Forelimb muscle (tissue), 1 donor: ENCODE data around the gene FILIP1L. TPM values are rescaled to one million over a fixed set of nuclear protein-coding genes. Genes with fewer than 3 reads are reported as not detected.

Experiments used
- DNase-seq: peaks from one replicate; pipeline ENCODE4 v3.0.0-alpha.2; 2013; ENCODE audit warnings: low read depth
- polyA plus RNA-seq: library from polyadenylated mRNA; unstranded; fragments of 120-200 nt; gene quantifications from one replicate; pipeline ENCODE4 v1.2.1, GENCODE V29; 2013; ENCODE audit not compliant: insufficient read length

The FILIP1L gene
- polyA plus RNA-seq, 1 donor, result 50.9 TPM

DNA sequence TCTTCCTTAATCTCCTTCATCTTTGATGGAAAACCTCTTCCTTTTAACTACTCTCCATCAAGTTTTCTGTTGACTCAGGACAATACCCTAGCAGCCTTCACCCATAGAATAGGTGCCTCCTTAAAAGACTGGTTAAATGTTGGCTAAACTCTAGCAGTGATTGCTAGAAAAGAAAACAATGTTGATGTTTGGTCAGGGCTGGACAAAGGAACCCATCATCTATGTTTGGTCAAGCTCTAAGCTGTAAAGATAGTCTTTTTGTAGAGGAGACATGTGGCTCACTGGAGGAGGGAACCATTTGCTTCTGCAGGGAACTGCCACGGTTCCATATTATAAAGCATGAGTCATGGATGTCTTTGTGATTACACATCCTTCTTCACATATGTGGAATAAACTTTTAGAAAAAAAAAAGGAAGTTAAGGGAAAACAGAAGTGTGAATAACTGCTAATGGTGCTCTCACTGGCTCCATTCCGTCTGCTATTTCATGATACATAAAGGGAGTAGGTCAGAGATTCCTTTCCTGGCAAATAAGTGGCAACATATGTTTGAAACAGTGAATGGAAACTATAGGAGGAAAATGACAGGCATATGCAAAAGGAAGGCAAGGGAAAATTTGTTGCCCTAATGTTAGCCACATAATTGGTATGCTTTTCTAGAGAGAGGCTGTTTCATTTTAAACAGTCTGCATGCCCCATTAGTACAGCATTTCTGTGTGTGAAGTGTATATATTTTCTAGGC is 218.4 kb downstream of the FILIP1L start:
- DNase-seq, result no peak

DNA sequence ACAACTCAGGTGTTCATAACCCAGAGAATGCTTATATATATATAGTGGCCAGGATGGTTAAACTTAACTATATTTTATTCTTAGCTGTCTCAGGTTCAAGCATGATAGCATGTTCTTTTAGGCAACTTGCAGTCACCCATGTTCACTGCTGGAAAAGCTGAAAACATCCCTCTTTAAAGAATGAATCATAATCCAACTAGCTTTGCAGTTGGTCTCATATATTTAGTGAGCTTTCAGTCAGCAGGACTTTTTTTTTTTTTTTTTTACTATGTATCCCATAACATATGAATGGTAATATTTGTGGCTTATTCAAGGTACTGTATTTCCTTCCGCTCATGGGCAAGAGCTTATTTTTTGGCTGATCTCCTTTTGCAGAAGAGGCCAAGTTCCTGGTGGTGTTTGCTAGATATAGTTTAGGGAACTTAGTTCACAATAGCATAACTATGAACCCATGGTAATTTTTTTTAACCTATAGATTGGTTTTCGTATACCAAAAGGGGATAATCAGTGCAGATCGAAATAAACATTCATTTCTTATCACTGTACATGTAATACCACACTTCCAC is 219.1 kb downstream of the FILIP1L start:
- no peak for DNase-seq

DNA sequence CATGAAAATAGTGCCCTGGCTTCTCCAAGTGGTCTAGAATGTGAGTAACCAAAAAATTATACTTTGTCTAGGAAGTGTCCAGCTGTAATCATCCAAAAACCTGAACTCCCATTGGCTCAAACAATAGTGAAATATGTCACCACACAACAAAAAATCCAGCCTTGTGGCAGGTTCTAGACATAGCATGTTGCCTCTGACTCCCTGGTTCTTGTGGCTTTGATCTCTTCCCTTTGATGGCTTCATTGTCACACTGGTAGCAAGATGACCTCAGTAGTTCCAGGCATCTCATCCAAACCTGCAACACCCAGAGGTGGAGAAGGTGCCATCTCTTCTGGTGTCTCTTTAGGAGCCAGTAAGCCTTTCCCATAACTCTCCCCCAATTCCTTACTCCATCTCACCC is 222.0 kb downstream of the FILIP1L start:
- no peak for DNase-seq

- DNase-seq, result no peak
These were observed 222.6 kb downstream of the FILIP1L start for GRCh38 chr3:99891610-99892285.

DNA sequence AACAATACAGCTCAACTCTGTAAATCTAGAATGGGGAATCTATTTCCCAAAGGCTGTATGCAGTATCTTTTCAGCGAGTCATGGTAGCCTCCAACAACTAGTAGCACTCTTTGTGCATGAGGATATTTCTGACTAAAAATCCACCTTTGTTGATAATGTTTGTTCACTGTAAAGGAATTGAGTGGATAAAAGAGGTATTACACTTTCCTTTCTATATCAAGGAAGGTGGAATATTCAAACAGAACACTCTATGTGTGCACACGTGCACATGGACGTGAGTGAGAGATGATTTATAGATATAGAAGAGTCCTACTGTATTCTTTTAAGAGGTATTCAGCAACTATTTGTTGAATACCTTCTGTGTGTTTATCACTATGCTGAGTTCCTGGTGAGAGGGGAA is 228.4 kb downstream of the FILIP1L start:
- DNase-seq, result no peak

GRCh38 chr3:99885085-99885484 is 229.2 kb downstream of the FILIP1L start:
- DNase-seq, result no peak

- no peak for DNase-seq
These were observed 229.8 kb downstream of the FILIP1L start for GRCh38 chr3:99884484-99884883.

DNA sequence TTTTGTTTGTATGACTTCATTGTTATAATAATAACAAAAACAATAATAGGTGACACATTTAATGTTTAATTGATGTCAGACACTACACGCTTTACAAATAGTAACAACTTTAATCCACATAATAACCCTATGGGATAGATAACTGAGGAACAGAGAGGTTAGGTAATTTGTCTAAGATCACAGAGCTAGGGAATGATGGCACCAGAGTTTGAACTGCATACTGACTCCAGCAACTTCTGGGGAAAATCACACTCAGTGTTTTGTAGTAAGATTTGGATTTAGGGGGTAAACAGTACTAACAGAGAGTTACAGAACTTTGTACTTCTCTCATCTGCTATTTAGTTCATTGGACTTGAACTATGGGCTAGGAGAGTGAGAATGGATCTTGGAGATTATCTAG is 230.6 kb downstream of the FILIP1L start:
- DNase-seq, result no peak

DNA sequence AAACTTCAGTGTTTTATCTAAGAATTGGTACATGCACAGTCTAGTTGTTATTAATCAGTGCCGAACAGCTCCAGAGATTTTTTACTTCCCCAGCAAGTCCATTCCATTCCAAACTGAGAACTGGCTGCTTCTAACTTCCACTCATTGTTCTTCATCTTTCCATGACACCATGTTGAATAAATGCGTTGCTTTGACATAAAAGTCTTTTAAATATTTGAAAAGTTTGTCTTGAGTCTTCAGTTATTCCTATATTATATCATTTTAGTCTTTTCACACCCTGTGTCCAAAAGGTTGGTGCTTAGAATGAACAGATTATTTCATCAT is 231.2 kb downstream of the FILIP1L start:
- no peak for DNase-seq

- no peak for DNase-seq
These were observed 231.7 kb downstream of the FILIP1L start for GRCh38 chr3:99882436-99883137.

DNA sequence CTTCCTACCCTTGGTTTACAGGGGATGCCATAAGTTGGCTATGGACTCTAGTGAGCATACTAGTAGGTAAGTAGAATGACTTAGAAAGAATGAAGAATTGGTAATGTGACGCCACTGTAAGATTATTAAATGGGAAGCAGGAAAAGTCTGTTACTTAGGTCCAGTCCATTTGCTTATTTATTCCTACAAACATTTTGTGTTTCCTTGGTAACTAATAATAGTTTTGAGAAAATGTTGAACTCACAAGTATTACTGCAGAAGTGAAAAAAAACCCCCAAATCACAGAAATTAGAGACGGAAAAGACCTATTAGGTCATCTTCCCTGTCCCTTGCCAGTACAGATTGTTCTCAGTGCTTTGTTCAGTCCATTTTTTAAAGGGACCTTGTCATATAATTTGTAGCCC is 233.2 kb downstream of the FILIP1L start:
- peak; percentile 84 for DNase-seq

GRCh38 chr3:99879275-99879674 is 235.0 kb downstream of the FILIP1L start:
- DNase-seq, result no peak

DNA sequence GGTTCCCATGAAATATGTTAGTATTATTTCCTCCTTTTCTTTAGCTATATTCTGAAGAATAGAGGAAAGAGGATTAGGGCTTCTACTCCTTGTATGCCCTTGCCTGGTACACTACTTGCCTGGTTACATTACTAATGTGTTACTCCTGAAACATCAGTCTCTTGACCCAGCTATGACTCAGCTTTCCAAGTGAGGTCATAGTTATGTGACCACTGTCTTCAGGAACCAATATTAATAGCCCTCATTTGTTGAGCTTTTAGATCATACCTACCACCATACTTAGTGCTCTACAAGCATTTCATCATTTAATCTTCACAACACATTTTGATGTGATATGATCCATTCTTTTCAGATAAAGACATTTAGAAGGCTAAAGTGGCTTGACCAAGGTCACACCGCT is 236.3 kb downstream of the FILIP1L start:
- no peak for DNase-seq

- DNase-seq, result no peak
These were observed 237.2 kb downstream of the FILIP1L start for GRCh38 chr3:99877031-99877579.

- DNase-seq, result peak; percentile 83
These were observed 238.1 kb downstream of the FILIP1L start for GRCh38 chr3:99875929-99876841.

DNA sequence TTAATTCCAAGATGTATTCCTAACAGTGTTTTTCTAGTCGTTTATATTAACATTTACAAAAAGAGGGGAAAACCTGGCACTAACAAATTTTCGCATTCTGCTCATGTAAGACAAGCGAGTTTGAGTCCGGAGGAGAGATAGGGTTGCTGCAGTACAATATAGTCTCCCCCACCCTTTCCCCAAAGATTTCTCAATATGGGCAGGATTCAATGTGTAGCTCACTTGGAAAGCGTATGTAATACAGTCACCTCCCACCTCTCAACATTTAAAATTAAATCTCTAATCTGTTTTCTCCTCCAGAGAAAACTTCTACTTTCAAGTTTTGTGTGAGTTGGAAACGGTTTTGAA is 238.7 kb downstream of the FILIP1L start:
- DNase-seq, result no peak

- no peak for DNase-seq
These were observed 239.9 kb downstream of the FILIP1L start for GRCh38 chr3:99874237-99875002.

DNA sequence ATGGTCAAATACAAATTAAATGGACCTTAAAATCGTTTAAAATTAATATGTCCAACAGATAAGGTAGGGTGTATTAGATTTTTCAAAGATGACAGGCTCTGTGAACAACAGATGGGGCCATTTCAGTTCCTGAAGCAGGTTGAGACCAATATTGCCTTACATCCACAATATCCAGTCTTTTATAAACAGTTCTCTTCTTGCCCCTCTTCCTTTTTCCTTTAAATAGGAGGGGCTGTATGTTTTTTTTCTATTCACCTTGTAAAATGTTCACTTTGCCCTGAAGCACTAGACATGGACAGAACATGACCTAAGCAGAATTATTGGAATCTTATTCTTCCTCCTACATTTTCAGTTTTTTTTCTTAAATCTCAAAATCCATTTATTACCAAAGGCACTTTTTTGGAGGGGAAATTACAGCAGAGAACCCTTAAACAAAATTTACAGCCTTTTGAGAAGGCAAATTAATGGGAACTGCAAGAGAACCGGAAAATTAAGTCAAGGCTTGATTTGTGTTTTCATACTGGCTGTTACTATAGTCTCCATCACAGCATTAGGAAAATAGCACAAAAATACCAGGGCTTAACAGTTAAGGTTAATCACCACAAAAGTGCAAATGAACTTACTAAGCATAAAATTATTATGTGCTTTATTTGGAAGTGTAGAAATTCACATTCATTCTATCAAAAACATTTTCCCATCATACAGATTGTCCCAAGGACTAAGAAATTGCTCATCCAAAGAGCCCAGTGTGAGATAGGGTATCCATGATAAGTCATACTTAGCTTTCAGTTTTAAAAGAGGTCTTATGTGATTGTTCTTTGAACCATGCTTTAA is 240.8 kb downstream of the FILIP1L start:
- no peak for DNase-seq

GRCh38 chr3:99872923-99873254 is 241.4 kb downstream of the FILIP1L start:
- no peak for DNase-seq
